ENCODE measurements around the gene CABP5.

DNA sequence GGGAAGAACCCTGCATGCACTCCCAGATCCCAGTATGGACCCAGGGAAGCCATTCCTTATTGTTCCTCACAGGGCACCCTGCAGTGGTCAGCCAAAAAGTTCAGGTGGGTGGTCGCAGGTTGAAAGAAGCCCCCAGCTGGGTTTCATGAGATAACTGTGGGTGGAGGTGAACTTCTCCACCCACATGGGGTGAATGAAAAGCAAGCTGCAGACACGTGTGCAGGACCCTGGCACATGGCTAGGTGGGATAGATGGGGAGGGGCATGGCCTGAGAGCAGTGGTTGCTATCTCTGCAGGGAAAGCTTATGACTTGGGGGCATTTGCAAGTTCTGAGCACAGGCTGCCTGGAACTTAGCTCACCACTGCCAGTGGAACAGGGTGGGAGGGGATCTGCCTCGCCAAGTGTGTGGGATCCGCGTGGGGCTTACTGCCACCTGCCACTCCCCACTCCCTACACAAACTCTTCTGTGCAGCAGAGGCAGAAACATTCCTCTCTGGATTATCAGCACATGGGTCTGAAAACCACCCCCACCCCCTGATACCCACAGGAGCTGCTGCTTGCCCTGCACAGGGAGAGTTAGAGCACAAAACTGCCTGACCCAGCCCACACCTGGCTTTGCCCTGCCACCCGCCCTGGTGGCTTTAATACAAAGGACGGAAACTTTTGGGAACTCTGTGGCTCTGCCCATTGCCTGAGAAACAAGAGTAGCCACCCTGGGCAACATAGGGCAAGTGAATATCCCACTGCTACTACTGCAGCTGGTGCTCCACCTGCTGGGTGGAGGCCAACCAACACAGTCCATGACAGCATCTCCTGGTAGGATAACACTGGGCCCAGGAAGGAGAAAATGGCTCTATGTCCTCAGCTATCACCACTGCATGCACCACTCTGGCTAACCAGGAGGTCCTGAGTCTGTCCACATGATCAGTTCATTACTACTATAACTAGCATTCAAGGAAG, 42.3 kb upstream of the CABP5 start:
- TF ChIP-seq CTCF (IDR thresholded peaks at IDR 0.05; ENCODE audit: borderline replicate concordance, extremely low read depth, low read length, poor library complexity, severe bottlenecking) = peak; percentile 46
- no peak for TF ChIP-seq EZH2 (IDR thresholded peaks at IDR 0.05; ENCODE audit: borderline replicate concordance, low read depth, low read length, severe bottlenecking)
